GM18526 (cell line): Measurements from ENCODE around the gene CLIP4.

Experiments
- POLR2A ChIP-seq: IDR thresholded peaks from 3 replicates; pipeline ENCODE4 v1.6.1; 2011; ENCODE audit not compliant: insufficient read length; ENCODE audit errors: extremely low read depth

The CLIP4 gene

DNA sequence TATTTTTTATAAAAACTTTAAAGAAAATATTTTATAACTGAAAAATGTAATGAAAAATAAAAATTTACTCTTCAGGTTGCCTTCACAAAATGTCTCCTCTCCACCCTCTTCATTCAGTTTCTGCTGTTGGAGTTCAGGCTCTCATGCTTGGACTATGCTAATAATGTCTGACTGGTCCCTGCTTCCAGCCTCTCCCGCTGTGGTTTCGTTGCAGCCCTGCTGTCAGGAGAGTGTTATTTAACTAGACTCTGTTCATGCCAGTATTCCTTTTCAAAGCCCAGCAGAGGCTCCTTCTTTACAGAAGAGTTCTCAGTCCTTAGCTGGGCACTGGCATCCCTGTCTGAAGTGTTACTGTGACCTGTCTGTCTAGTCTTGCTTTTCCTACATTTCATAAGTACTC is 40.4 kb downstream of the CLIP4 start:
- TF ChIP-seq POLR2A: no peak

DNA sequence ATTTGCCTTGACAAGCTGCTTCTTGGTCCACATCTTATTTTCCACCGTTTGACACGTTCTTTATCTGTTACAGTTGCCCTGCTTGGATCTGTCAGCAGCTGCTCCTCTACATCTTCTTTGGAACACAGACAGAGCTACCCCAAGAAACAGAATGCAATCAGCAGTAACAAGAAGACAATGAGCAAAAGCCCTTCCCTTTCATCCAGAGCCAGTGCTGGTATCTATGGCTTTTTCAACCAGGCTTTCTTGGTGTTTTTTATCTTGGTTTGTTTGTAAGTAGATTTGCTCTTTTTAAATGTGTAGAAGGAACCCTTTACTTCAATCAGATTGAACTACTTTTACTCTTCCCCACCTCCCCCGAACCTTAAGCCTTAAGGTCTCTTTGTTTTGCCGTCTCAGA is 41.9 kb downstream of the CLIP4 start:
- TF ChIP-seq POLR2A: no peak

DNA sequence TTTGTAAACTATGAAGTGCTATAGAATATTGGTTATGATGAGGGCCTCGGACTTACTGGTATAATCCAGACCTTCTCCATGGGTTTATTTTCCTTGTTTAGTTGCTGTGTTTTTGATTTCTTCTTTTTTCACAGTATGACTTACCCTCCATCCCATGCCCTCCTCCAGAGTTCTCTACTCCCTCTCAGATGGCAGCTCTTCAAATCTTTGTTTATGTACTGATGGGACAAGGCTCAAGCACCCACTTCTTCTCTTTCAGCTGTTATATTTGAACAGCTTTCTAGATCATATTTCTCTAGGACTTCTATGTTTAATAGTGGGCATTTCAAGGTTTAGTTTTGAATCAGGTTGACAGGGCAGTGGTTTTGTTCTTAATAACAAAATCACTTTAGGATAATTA is 43.9 kb downstream of the CLIP4 start:
- no peak for TF ChIP-seq POLR2A

DNA sequence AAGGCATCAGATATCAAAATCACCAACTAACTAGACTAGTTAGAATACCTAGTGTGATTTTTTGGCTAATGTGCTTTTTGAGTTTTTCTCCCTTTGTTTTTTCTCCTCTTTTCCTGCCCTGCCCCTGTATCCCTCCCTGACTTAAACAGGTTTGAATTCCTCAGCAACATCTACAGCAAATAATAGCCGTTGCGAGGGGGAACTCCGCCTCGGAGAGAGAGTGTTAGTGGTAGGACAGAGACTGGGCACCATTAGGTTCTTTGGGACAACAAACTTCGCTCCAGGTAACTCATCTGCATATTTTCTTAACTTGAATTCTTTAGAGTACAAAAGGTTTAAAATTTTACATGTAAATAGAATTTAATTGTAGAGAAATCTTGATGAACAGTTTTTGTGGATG is 45.0 kb downstream of the CLIP4 start:
- TF ChIP-seq POLR2A: no peak

DNA sequence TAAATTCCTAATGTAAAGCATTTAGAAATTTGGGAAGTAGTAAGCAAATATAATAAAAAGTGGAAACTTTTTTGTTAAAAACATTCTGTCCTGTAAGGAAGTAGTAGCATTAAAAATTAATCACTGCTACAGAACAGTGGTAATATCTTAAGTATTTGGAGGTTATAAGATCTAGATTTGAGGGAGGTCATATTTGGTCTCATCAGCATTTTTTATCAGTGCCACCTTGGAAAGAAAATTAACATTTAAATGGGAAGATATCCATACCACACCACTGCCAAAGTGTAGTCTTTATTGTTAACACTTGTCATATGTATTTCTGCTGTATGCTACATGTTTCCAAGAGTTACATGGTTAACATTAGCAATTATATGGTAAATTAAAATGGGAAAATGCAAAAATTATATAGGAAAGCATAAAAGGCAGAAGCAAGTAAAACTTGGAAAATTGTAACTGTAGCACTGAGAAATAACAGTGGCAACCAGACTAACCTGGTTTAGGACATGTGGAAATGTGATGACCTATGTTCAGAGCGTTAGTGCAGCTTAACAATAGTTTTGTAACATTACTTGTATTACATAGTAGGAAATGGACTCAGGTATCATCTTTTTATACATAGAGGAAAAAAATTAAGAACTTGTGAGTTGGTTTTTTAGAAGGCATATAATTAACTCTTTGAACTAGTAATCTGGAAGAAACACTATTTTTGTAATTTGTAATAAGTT is 47.2 kb downstream of the CLIP4 start:
- no peak for TF ChIP-seq POLR2A

DNA sequence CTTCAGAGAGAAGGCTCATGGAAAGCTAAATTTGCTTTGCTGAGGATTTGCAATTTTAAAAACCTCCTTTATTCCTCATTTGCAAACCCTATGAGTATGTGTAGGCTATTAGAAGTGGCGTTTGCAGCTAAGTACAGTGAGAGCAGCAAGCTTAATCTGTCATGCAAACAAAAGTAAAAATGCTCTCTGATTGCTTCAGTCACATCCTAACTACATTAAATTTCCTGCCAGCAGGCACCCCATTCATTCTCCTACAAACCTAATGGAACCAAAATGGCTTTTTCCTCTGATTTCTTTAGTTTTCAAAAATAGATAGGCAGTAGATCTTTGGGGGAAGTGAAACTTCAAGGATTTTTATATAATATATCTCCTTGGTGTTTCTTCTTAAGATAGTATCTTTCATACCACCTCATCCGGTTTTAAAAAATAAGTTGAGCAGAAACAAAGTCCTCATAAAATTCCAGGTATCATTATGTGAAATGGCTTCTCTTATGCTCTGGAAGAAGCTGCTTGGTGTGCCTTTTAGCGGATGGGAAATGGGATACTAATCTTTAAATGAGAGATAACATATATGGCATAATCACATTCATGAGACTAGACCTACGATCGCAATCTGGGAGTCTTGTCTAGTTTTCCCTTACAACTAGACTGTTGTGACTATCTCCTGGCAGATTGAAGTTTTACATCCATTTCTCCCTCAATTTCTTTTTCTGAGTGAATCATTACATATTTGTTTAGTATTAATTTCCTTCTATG is 49.1 kb downstream of the CLIP4 start:
- TF ChIP-seq POLR2A: no peak

DNA sequence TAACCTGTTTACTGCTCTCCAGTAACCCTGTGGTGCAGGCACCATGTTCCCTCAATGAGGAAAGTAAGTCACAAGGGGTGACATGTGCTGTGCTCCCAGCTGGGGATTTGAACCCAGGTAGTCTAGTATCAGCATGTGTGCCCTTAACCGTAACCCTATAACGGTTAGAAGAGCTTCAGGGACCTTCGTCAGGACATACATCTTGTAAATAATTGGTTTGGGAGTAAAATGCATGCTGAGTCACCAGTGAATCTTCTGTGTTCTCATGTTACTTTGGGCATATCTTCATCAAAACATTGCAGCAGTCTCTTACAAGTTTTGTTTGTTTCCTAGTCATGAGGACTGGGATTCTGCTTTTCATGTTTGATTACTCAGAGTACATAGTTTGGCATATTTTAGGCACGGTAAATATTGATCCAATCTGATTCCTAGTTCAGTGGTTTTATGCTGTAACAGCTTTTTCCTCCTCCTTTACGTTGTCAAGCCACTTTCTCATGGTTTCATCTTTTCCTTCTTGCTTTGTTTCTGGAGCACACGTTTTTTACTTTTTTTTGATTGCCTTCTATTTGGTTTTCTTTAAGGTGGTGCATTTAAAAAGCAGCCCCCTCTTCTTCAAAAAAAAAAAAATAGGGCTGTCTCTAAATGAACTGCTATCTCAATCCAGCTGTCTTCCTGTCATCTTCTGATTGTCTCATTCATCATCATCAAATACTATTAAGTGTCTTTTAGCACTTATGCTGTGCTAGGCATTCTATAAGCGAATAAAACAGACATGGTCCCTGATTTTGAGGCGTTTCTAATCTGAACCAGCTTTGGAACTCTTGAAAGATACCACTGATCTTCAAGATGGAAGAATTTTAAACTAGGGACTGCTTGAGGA is 50.4 kb downstream of the CLIP4 start:
- no peak for TF ChIP-seq POLR2A

DNA sequence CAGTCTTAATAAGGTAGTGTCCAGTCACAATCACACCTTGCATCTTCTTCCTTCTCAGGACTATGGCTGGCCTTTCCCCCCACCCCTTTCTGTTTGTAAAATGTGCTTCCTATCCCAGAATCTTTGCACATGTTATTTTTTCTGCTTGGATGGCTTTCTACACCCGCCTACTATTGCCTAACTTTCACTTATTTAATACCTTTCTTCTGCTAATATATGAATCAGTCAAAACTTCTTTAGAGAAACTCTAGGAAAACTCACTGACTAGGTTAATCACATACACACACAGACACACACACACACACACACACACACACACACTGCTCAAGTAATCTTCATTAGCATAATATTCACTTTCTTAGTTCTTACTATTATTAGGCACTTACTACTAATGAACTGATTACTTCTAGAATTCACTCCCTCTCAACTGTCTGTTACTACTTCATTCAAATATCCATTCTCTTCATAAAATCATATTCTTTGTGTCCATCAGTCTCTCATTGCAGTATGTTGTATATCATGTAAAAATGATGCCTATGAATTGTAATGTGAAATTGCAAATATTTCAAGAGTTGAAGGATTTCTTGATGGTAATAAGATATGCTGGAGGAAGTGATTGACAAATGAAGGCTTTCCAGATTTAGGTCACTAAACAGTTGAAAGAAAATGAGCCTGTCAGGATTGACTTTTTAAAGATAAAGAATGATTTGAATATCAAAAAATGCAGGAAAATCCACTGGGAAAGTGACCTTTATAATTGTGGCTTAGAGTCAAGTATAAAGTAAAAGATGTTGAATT is 51.2 kb downstream of the CLIP4 start:
- no peak for TF ChIP-seq POLR2A

DNA sequence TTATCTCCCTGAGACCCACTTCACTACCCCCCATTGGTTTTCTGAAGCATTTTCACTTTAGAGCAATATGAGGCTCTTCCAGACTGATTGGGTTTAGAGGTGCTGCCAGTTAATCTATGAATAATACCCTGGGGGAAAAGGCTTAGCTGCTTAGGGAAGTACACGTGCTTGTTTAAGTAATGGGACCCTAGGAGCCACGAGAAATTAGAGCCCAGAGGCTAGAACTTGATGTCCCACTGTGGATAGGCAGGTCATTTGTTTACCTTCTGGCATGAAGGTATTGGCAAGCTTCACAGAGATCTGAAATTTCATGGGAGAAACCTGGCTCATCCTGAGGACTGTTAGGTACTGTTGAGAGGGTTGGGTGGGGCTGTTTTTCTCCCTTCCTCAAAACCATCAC is 59.7 kb downstream of the CLIP4 start:
- no peak for TF ChIP-seq POLR2A

DNA sequence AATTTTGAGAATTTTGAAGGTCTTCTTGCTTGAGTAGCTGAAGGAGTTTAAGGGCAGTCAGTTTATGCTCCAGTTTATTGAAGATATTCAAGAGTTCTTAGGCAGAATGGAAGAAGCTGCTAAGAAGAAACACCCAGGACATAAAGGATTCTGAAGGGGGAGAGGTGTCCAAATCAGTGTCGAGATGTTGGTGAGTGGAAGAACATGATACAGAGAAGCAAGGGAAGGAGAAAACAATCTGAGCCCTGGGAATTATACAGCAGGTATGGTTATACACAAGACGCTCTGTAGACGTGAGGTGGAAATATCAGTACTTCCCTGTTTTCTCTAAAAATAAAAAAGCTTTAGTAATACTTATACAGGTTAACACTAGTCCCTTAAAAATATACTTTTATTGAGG is 60.1 kb downstream of the CLIP4 start:
- no peak for TF ChIP-seq POLR2A

DNA sequence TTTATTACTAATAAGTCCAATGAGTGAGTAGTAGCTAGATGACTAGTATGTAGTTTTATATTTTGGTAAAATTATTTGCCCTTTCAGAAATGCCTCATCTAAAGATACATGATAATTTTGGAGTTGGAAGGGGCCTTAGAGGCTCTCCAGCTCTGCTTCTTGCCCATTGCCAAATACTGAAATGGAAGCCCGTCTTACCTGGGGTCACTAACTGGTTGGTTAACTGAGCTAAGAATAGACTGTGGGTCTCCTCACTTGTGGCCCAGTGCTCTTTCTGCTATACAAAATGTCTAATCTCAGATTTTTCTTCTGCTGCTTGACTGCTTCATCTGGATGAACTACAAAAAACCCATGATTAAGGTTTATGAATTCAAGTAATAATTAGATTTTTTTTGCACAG is 67.1 kb downstream of the CLIP4 start:
- TF ChIP-seq POLR2A: no peak

DNA sequence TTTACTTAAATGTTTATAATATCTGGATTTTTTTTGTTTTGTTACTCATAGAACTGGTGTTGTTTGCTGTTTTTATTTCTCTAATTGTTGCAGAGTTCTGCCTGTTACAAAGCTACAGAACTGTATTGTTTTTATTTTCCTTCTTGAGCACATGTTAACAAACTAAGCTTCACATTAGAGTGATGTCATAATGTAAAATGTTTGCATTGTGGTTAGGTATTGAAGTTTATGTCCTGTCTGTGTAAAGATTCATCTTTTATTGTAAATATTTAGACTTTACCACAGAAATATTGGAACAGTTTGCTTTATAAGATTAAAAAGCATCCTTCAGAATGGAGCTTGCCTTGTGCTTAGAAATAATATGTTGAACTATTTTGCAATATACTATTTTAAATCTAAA is 67.7 kb downstream of the CLIP4 start:
- no peak for TF ChIP-seq POLR2A

DNA sequence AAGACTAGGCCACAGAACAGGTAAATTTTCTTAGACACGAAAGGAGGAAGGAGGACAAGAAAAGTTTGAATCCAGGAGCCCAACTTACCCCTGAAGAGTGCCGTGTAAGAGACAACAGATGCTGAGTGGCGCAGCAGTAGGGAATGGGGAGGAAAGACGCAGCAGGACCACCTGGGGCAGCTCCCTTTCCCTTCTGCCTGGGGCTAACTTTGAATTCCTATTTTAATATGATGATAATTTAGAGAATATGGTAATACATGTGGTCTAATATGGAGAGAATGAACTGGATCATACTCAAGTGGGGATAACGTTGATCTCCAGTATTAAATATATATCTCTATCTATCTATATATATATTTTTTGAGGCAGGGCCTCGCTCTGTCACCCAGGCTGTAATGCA is 69.3 kb downstream of the CLIP4 start:
- TF ChIP-seq POLR2A: no peak

DNA sequence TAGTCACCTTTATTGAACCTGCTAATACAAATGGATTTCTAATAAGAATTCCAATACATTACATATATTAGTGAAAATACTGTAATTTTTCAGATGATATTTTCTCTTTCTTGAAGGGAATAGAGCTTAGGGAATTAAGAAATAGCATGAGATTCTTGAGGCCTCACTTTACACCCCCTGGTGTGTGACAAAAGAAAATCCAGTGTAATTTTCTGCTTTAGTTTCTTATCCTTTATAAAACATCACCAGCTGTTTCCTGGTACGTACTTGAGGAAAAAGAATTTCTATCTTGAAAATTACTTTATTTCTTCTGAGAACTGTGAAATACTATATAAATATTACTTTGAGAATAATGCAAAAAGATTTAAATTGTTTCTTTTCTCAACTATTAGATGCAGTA is 71.6 kb downstream of the CLIP4 start:
- no peak for TF ChIP-seq POLR2A

DNA sequence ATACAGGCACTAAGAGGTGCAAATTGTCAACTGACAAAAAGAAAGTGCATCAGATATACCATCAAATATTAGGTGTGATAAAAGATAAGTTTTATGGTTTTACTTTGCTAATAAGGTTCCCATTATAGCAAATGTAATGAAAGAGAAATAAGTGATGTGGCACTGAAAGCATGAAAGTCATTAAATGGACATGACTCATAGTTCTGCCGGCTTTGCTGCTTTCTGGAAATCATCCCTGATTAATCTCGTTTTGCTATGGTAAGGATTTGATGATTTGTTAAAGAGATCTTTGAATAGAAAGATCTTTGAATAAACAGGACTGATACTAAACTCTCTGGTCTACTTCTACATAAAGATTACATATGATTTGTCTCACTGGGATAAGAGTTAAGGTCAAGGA is 72.7 kb downstream of the CLIP4 start:
- TF ChIP-seq POLR2A: no peak
